MM.1S (cell line): Measurements from ENCODE around the gene GAB3.

ENCODE experiments used
- DNase-seq: peaks from one replicate; pipeline ENCODE4 v3.0.0-alpha.2; 2015
- H2AFZ ChIP-seq: fragments of 300-600 bp; sonication (generic); 2 replicates; pipeline ENCODE4 v1.6.0; 2016; ENCODE audit warnings: antibody characterized with exemption, low read length
- H3F3A ChIP-seq: fragments of 300-600 bp; sonication (generic); 2 replicates; pipeline ENCODE4 v1.6.1; 2016; ENCODE audit warnings: mild to moderate bottlenecking, antibody characterized with exemption, low read length, moderate library complexity, mixed read lengths; ENCODE audit not compliant: insufficient read depth
- H3K27ac ChIP-seq: fragments of 300-600 bp; sonication (generic); 2 replicates; pipeline ENCODE4 v1.5.1; 2016; ENCODE audit warnings: mild to moderate bottlenecking, low read length
- H3K27me3 ChIP-seq: fragments of 300-600 bp; sonication (generic); replicated peaks from 2 replicates; pipeline ENCODE4 v1.6.0; 2016; ENCODE audit warnings: low read length; ENCODE audit not compliant: insufficient read depth
- H3K36me3 ChIP-seq: fragments of 300-600 bp; sonication (generic); replicated peaks from 2 replicates; pipeline ENCODE4 v1.6.1; 2016; ENCODE audit warnings: mild to moderate bottlenecking, low read length, mixed read lengths; ENCODE audit not compliant: insufficient read depth
- H3K4me1 ChIP-seq: fragments of 300-600 bp; sonication (generic); 2 replicates; pipeline ENCODE4 v1.6.1; 2016; ENCODE audit warnings: low read length, mixed read lengths
- H3K4me2 ChIP-seq: fragments of 300-600 bp; sonication (generic); 2 replicates; pipeline ENCODE4 v1.6.0; 2016; ENCODE audit warnings: low read depth, low read length
- H3K4me3 ChIP-seq: fragments of 300-600 bp; sonication (generic); 2 replicates; pipeline ENCODE4 v1.5.1; 2016; ENCODE audit warnings: low read length, mixed read lengths
- H3K79me2 ChIP-seq: fragments of 300-600 bp; sonication (generic); 2 replicates; pipeline ENCODE4 v1.6.1; 2016; ENCODE audit warnings: mixed run types, low read length, mixed read lengths
- H3K9ac ChIP-seq: fragments of 300-600 bp; sonication (generic); 2 replicates; pipeline ENCODE4 v1.6.1; 2016; ENCODE audit warnings: low read length, mixed read lengths
- H3K9me2 ChIP-seq: fragments of 300-600 bp; sonication (generic); replicated peaks from 2 replicates; pipeline ENCODE4 v1.6.1; 2016; ENCODE audit warnings: mild to moderate bottlenecking, low read length, mixed read lengths; ENCODE audit not compliant: insufficient read depth
- H3K9me3 ChIP-seq: fragments of 300-600 bp; sonication (generic); replicated peaks from 2 replicates; pipeline ENCODE4 v1.6.1; 2016; ENCODE audit warnings: mild to moderate bottlenecking, low read length, mixed read lengths; ENCODE audit not compliant: insufficient read depth
- H4K20me1 ChIP-seq: fragments of 300-600 bp; sonication (generic); 2 replicates; pipeline ENCODE4 v1.6.1; 2016; ENCODE audit warnings: mild to moderate bottlenecking, low read length, moderate library complexity, mixed read lengths; ENCODE audit not compliant: insufficient read depth
- CTCF ChIP-seq: fragments of 300-600 bp; sonication (generic); IDR thresholded peaks from 2 replicates; pipeline ENCODE4 v1.5.1; 2016; ENCODE audit warnings: antibody characterized with exemption, low read length, mixed read lengths
- EZH2 ChIP-seq: fragments of 300-600 bp; sonication (generic); optimal IDR thresholded peaks from 2 replicates; pipeline ENCODE3; 2017; ENCODE audit warnings: low read depth, mild to moderate bottlenecking, antibody characterized with exemption, low read length, mixed read lengths
- EZH2phosphoT487 ChIP-seq: fragments of 300-600 bp; sonication (generic); IDR thresholded peaks from 2 replicates; pipeline ENCODE4 v1.6.1; 2018; ENCODE audit warnings: antibody characterized with exemption, low read length

The GAB3 gene

GRCh38 chrX:154775419-154776349 lies 24.8 kb upstream of the GAB3 start:
- no peak overlapping the region for H3K9ac ChIP-seq
- no peaks in the 10 kb centered on the region for H3K4me1 ChIP-seq
- H3K9me3 ChIP-seq = no peaks in the 10 kb centered on the region
- no peaks in the 10 kb centered on the region; the same call in none of the 2 replicates for H3K36me3 ChIP-seq
- no peak overlapping the region for H3K4me3 ChIP-seq
- no peak overlapping the region for H3K4me2 ChIP-seq
- no peaks in the 10 kb centered on the region for H4K20me1 ChIP-seq
- H3K79me2 ChIP-seq = 0 out of 2 replicates have a peak, but pooled peaks cover 11% of the 10 kb centered on the region
- DNase-seq = peak; percentile 19
- no peak overlapping the region for H3K27ac ChIP-seq
- no peaks in the 10 kb centered on the region for H3K27me3 ChIP-seq
- no peaks in the 10 kb centered on the region for H3F3A ChIP-seq
- no peak overlapping the region for H2AFZ ChIP-seq
- TF ChIP-seq EZH2phosphoT487 (no peak), EZH2 (no peak), CTCF (no peak)
- H3K9me2 ChIP-seq = no peaks in the 10 kb centered on the region

GRCh38 chrX:154774622-154775021 lies 23.7 kb upstream of the GAB3 start:
- H3K27ac ChIP-seq = no peak overlapping the region
- H3K4me3 ChIP-seq = no peak overlapping the region
- no peaks in the 10 kb centered on the region for H3K9me2 ChIP-seq
- H3K79me2 ChIP-seq = peaks cover 19% of the 10 kb centered on the region
- no peak overlapping the region for H3K4me2 ChIP-seq
- no peaks in the 10 kb centered on the region for H3K27me3 ChIP-seq
- TF ChIP-seq CTCF (no peak), EZH2 (no peak), EZH2phosphoT487 (no peak)
- H4K20me1 ChIP-seq = no peaks in the 10 kb centered on the region
- DNase-seq = no peak
- no peak overlapping the region for H3K9ac ChIP-seq
- no peaks in the 10 kb centered on the region for H3F3A ChIP-seq
- H2AFZ ChIP-seq = no peak overlapping the region
- H3K36me3 ChIP-seq = no peaks in the 10 kb centered on the region; the same call in none of the 2 replicates
- H3K4me1 ChIP-seq = no peaks in the 10 kb centered on the region
- H3K9me3 ChIP-seq = no peaks in the 10 kb centered on the region

DNA sequence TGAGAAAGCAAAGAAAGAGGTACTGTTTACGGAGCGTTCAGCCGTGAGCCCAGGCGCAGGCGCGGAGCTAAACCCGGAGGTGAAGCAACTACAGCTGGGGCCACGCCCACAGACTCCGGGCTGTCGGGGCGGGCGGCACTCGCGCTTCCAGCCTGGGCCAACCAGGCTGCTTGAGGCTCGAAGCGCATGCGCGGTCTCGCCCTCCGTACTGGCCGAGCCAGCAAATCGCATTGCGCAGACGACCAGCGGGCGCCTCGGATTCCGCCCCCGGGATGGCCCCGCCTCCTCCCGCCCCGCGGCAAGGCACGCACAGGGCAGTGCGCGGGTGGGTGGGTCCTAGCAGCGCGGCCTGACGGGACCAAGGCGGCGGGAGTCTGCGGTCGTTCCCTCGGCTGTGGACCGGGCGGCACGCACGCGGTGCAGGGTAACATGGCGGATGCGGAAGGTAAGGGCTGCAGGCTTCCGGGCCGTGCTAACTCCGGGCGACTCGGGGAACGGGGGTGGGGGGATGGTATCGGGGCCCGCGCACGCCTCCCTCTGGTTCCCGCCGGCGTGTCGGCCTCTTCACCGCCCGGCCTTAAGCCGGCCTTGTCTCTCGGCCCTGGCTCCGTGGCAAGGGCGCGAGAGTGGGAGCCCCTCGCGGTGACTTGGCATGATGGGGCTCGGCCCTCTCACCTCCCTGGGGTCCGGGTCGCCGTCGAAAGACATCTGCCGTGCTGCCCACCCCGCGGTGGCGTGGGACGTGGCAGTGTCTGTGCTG lies 11.8 kb upstream of the GAB3 start, which contains the start of gene DKC1:
Gene DKC1 (plus strand): TSS at position 328 of the 760 bp plus-strand sequence. CDS start 102 bp downstream, at position 430.
- no peaks in the 10 kb centered on the region for H3K9me2 ChIP-seq
- H3K4me2 ChIP-seq = peak within 1 kb of the TSS; percentile 72
- peaks cover 5% of the 10 kb centered on the region; the same call in 1 of the 2 replicates for H3F3A ChIP-seq
- peak within 1 kb of the TSS; percentile 64 for H2AFZ ChIP-seq
- no peaks in the 10 kb centered on the region for H3K27me3 ChIP-seq
- H4K20me1 ChIP-seq = no peaks in the 10 kb centered on the region
- peaks cover 48% of the 10 kb centered on the region for H3K79me2 ChIP-seq
- H3K9ac ChIP-seq = peak within 1 kb of the TSS; percentile 86
- H3K36me3 ChIP-seq = no peaks in the 10 kb centered on the region; the same call in 1 of the 2 replicates
- H3K4me3 ChIP-seq = peak within 1 kb of the TSS; percentile 88
- peak; percentile 96 for DNase-seq
- H3K9me3 ChIP-seq = no peaks in the 10 kb centered on the region
- H3K27ac ChIP-seq = peak within 1 kb of the TSS; percentile 71
- TF ChIP-seq EZH2 = no peak
- TF ChIP-seq CTCF = no peak
- no peak for TF ChIP-seq EZH2phosphoT487
- no peaks in the 10 kb centered on the region for H3K4me1 ChIP-seq
